GM06990 (cell line): ENCODE results near the gene CNPPD1.
A peak's percentile ranks its signal among the peaks of the same experiment; 100 is the strongest.

Experiments
- DNase-seq: peaks from one replicate; pipeline ENCODE4 v3.0.0-alpha.2; 2011; ENCODE audit not compliant: insufficient read length; ENCODE audit errors: extremely low read depth
- H3K27me3 ChIP-seq: replicated peaks from 2 replicates; pipeline ENCODE4 v1.6.0; 2011; ENCODE audit warnings: low read length; ENCODE audit not compliant: control insufficient read depth, insufficient read depth
- H3K36me3 ChIP-seq: 2 replicates; pipeline ENCODE4 v1.5.1; 2011; ENCODE audit warnings: low read length; ENCODE audit not compliant: control insufficient read depth, insufficient read depth
- H3K4me3 ChIP-seq: replicated peaks from 2 replicates; pipeline ENCODE4 v1.5.1; 2011; ENCODE audit warnings: low read depth, mild to moderate bottlenecking, control low read depth, low read length
- CTCF ChIP-seq: IDR thresholded peaks from 2 replicates; pipeline ENCODE4 v1.5.1; 2011; ENCODE audit warnings: low read length, control low read depth, mild to moderate bottlenecking, inconsistent platforms; ENCODE audit not compliant: insufficient read depth, poor library complexity, severe bottlenecking

CNPPD1 gene

DNA sequence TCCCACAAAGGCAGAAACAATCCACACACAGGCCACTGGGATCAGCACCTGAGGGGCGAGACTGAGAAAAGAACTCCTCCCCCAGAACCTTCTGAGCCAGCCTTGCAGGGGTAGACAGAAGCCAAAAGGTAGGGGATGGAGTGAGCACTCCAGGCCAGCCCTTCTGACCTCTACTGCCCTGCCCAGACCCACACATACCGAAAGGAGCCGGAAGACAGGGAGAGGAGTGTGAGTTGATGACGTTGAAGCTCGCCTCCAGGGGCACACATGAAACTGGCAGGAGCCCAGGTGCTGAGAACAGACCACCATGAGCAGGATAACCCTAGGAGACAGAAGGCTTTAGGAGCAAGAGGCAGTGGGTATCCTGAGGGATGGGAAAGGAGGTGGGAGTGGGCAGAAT lies 8.7 kb downstream of the CNPPD1 start:
- Histone ChIP-seq H3K4me3 (no peak overlapping the region), H3K36me3 (peaks cover 14% of the 10 kb centered on the region), H3K27me3 (no peaks in the 10 kb centered on the region)
- no peak for TF ChIP-seq CTCF
- no peak for DNase-seq

- no peak for DNase-seq
- no peak for TF ChIP-seq CTCF
- H3K27me3 ChIP-seq: no peaks in the 10 kb centered on the region
Measured at GRCh38 chr2:219165058-219165911, 11.4 kb downstream of the CNPPD1 start.

DNA sequence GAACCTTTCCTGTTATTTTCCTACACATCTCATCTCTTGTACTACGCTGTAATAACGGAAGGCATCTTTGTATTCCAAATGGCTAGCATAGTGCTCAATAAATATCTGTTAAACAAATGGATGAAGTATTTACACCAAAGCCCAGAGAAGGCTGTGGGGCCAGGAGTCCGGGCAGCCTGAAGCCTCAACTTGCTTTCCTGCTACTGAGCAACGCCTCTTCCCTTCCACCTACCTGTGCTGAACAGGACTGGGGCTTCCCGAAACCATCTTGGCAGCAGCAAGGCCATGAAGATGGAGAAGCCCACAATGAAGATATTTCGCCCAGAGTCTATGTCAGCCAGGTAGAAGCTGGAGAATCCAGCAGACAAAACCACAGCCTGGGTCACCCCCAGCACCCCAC lies 13.6 kb downstream of the CNPPD1 start:
- no peak overlapping the region for H3K4me3 ChIP-seq
- H3K36me3 ChIP-seq: peaks cover 2% of the 10 kb centered on the region; the same call in 1 of the 2 replicates
- no peaks in the 10 kb centered on the region for H3K27me3 ChIP-seq
- no peak for DNase-seq
- no peak for TF ChIP-seq CTCF

More at GRCh38 chr2:219165058-219165911, 11.4 kb downstream of the CNPPD1 start:
- Histone ChIP-seq H3K36me3 (0 out of 2 replicates have a peak, but pooled peaks cover 2% of the 10 kb centered on the region), H3K4me3 (no peak overlapping the region)

DNA sequence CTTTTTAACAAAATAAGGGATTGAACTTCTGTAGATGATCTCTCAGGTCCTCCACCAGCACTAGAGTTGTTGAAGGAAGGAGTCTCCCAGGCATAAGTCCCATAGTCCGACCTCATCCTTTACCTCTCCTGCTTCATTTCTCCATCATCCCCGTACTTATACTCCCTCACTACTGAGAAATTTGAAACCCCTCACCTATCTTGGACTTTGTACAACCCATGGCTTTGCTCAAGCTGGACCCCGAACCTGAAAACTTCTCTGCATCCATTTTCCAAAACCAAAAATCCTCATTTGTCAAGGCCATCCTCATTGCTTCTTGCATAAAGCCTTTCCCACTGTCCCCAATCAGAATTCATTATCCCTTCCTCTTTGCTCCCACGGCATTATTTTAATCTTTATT lies 15.6 kb downstream of the CNPPD1 start:
- Histone ChIP-seq H3K27me3 (no peaks in the 10 kb centered on the region), H3K36me3 (no peaks in the 10 kb centered on the region; the same call in 1 of the 2 replicates), H3K4me3 (peak overlapping the region; percentile 86)
- DNase-seq: no peak
- TF ChIP-seq CTCF: no peak

DNA sequence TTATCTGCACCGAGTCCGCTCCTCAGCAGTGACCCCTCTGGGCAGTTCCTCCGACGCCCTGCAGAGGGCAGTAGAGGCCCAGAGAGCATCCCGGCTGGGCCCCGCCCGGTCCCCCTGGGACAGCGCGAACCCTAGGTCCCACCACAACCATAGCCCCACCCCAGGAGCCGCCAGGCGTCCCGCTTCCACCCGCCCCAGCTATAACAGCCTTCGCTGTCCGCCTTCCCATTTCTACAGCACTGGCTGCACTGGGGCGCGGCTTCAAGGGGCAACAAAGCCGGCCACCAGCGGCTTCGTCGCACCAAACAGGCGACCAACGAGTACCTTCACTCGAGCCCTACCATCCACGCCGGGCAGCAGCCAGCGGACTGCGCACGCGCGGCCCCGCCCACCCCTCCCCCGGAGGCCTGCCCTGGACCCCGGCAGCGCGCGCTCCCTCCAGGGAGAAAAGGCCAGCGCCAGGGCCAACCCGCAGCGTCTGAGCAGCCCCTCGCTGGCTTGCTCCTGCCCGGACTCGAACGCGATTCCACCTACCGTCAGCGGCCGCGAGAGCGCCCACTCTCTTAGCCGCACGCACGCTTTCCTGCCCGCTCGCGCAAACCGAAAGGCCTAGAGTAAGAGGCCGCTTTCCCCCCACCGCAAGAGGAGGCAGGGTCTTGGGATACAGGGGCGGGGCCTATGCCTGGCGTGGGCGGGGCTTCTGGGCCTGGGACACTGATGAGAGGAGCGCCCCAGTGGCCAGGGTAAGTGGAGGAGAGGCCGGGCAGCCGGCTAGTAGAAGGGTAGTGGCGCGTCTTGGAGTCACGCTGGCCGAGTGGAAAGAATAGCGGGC lies 16.3 kb downstream of the CNPPD1 start, which contains the start of gene NHEJ1:
TSS of gene NHEJ1 (minus strand) at position 630 of the 832 bp plus-strand sequence. CDS start 2,453 bp downstream, outside the sequence.
- Histone ChIP-seq H3K4me3 (peak within 1 kb of the TSS; percentile 86), H3K27me3 (no peaks in the 10 kb centered on the region), H3K36me3 (no peaks in the 10 kb centered on the region; the same call in 1 of the 2 replicates)
- TF ChIP-seq CTCF: peak; percentile 99
- DNase-seq: peak; percentile 96
